ENCODE data around the gene OR10A3. TPM values are rescaled to one million over a fixed set of nuclear protein-coding genes. Genes with fewer than 3 reads are reported as not detected.

The OR10A3 gene
- total RNA-seq, 1 donor from 2014 or later, result not detected

- no peak for DNase-seq (ENCODE audit: low read depth)
- no peak for TF ChIP-seq CTCF (conservative IDR thresholded peaks at IDR 0.05; ENCODE audit: low read depth, low read length)
- no peak overlapping the region for H3K4me3 ChIP-seq (ENCODE audit: low read depth, low read length)
Measured at GRCh38 chr11:7977232-7977917, 35.9 kb upstream of the OR10A3 start.

DNA sequence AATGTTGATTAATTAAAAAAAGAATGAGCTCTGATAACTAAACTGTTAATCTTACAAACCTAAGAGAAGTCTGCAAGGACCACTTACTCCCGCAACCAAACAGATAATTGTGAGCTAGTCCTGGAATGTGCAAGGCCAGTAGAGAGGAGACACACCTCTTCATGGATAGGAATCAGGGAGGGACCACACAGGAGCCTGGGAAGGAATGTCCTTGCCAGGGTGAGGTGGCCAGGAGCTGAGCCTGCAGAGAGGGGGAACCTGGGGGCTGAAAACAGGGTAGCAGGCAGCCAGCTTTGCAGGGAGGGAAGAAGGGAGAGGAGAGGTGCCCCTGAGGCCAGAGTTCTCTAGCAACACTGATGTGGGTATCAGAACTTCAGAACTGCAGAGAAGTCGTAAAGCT, 33.2 kb upstream of the OR10A3 start:
- no peak for DNase-seq (ENCODE audit: low read depth)
- TF ChIP-seq CTCF (conservative IDR thresholded peaks at IDR 0.05; ENCODE audit: low read depth, low read length), result no peak
- no peak overlapping the region for H3K4me3 ChIP-seq (ENCODE audit: low read depth, low read length)

DNA sequence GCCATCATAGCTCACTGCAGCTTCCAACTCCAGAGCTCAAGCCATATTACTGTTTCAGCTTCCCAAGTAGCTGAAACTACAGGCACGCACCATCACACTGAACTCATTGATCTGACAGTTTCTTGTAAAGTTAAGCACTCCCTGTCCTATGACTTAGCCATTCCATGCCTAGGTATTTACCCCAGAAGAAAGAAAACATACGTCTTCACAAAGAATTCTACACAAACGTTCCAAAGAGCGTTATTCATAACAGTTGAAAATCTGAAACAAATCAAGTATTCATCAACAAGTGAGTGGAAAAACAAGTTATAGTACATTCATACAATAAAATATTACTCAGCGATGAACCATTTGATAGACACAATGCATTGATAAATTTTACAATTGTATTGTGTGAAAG, 31.5 kb upstream of the OR10A3 start:
- H3K4me3 ChIP-seq (ENCODE audit: low read depth, low read length), result no peak overlapping the region
- DNase-seq (ENCODE audit: low read depth), result no peak
- no peak for TF ChIP-seq CTCF (conservative IDR thresholded peaks at IDR 0.05; ENCODE audit: low read depth, low read length)

- DNase-seq (ENCODE audit: low read depth), result no peak
- no peak overlapping the region for H3K4me3 ChIP-seq (ENCODE audit: low read depth, low read length)
- TF ChIP-seq CTCF (conservative IDR thresholded peaks at IDR 0.05; ENCODE audit: low read depth, low read length), result no peak
Measured at GRCh38 chr11:7971846-7972245, 30.3 kb upstream of the OR10A3 start.

- DNase-seq (ENCODE audit: low read depth), result no peak
- no peak overlapping the region for H3K4me3 ChIP-seq (ENCODE audit: low read depth, low read length)
Measured at GRCh38 chr11:7969756-7970646, 28.5 kb upstream of the OR10A3 start.

GRCh38 chr11:7968686-7969085, 27.2 kb upstream of the OR10A3 start:
- DNase-seq (ENCODE audit: low read depth), result no peak
- TF ChIP-seq CTCF (conservative IDR thresholded peaks at IDR 0.05; ENCODE audit: low read depth, low read length), result no peak
- no peak overlapping the region for H3K4me3 ChIP-seq (ENCODE audit: low read depth, low read length)

More at GRCh38 chr11:7969756-7970646, 28.5 kb upstream of the OR10A3 start:
- no peak for TF ChIP-seq CTCF (conservative IDR thresholded peaks at IDR 0.05; ENCODE audit: low read depth, low read length)

Measured in epithelial cell of proximal tubule (primary cell).